ENCODE data around the gene ITPRID1.

The ITPRID1 gene

GRCh38 chr7:31553661-31554081 lies 39.8 kb downstream of the ITPRID1 start:
- no peak for DNase-seq (ENCODE audit: low spot score)
- in situ Hi-C loops (cut with MboI; ENCODE audit: low sequenced_read_pairs, unreplicated experiment), result no loop called here
- no peak for TF ChIP-seq CTCF (IDR thresholded peaks at IDR 0.05; ENCODE audit: borderline replicate concordance, control extremely low read depth, extremely low read depth, insufficient read depth, missing control alignments)

DNA sequence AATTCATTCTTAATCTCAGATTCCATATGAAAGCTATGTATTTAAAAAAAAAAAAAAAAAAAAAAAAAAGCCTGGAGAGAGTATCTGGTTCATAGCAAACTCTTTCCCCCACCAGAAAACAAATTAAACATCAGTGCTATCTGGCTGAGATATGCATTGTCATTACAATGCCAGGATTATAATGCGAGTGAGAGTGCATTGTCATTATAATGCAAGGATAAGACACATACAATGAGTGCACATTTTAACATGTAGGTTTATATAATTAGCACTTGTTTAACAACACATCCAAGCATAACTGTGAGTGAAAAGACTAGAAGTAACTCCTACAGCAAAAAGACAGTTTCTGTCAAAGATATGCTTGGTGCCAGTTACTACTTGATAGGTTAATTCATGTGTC lies 48.1 kb downstream of the ITPRID1 start:
- TF ChIP-seq CTCF (IDR thresholded peaks at IDR 0.05; ENCODE audit: borderline replicate concordance, control extremely low read depth, extremely low read depth, insufficient read depth, missing control alignments), result no peak
- in situ Hi-C loops (cut with MboI; ENCODE audit: low sequenced_read_pairs, unreplicated experiment), result no loop called here
- no peak for DNase-seq (ENCODE audit: low spot score)

- DNase-seq (ENCODE audit: low spot score), result no peak
- in situ Hi-C loops (cut with MboI; ENCODE audit: low sequenced_read_pairs, unreplicated experiment), result no loop called here
- no peak for TF ChIP-seq CTCF (IDR thresholded peaks at IDR 0.05; ENCODE audit: borderline replicate concordance, control extremely low read depth, extremely low read depth, insufficient read depth, missing control alignments)
Observed at GRCh38 chr7:31563522-31563921, 49.6 kb downstream of the ITPRID1 start.

GRCh38 chr7:31563951-31564350 lies 50.1 kb downstream of the ITPRID1 start:
- TF ChIP-seq CTCF (IDR thresholded peaks at IDR 0.05; ENCODE audit: borderline replicate concordance, control extremely low read depth, extremely low read depth, insufficient read depth, missing control alignments), result no peak
- no peak for DNase-seq (ENCODE audit: low spot score)
- in situ Hi-C loops (cut with MboI; ENCODE audit: low sequenced_read_pairs, unreplicated experiment), result no loop called here

DNA sequence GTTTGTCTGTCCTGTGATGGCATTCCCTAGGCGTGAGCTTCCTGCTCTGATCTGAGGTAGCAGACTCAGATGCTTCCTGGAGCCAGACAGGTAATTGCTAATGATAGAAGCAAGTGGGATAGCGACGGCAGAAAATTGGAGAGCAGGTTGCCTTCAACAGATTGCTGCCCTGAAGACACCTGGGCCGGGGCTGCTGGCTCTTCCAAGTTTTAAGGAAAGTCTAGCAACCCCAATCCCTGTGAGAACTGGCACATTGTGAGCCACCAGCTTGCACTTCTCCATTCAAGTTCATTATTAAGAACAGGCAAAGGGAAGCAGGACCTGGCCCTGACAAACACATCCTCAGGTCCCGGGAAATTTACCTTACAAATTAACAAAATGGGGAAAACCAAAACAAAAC lies 50.8 kb downstream of the ITPRID1 start:
- in situ Hi-C loops (cut with MboI; ENCODE audit: low sequenced_read_pairs, unreplicated experiment), result no loop called here
- TF ChIP-seq CTCF (IDR thresholded peaks at IDR 0.05; ENCODE audit: borderline replicate concordance, control extremely low read depth, extremely low read depth, insufficient read depth, missing control alignments), result no peak
- no peak for DNase-seq (ENCODE audit: low spot score)

DNA sequence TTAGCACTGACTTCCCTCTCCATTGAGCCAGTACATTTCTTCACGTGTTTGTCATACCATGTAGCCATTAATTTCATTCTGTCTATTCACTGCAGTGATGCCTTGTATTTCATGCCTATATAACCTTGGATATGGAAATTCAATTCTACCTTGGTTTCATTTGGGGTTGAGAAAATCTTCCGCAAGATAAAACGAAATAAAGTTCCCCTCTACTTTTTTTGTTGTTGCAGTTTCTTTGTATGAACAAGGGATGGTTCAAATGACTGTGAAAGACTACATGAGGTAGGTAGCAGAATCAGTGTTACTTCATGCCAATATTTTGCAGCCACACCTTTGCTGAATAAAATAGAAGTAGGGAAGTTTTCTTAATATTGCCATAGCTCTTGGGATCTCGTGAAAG lies 55.6 kb downstream of the ITPRID1 start:
- in situ Hi-C loops (cut with MboI; ENCODE audit: low sequenced_read_pairs, unreplicated experiment), result no loop called here
- no peak for DNase-seq (ENCODE audit: low spot score)
- TF ChIP-seq CTCF (IDR thresholded peaks at IDR 0.05; ENCODE audit: borderline replicate concordance, control extremely low read depth, extremely low read depth, insufficient read depth, missing control alignments), result no peak

- DNase-seq (ENCODE audit: low spot score), result no peak
- in situ Hi-C loops (cut with MboI; ENCODE audit: low sequenced_read_pairs, unreplicated experiment), result no loop called here
- no peak for TF ChIP-seq CTCF (IDR thresholded peaks at IDR 0.05; ENCODE audit: borderline replicate concordance, control extremely low read depth, extremely low read depth, insufficient read depth, missing control alignments)
Observed at GRCh38 chr7:31583526-31583925, 69.6 kb downstream of the ITPRID1 start.

Data from GM13976 (cell line).